Kidney capillary endothelial cell (primary cell): ENCODE measurements around the gene SLC40A1.

Source experiments
- DNase-seq: peaks from one replicate; pipeline ENCODE4 v3.0.0-alpha.2; 2018; ENCODE audit warnings: low spot score

The SLC40A1 gene

DNA sequence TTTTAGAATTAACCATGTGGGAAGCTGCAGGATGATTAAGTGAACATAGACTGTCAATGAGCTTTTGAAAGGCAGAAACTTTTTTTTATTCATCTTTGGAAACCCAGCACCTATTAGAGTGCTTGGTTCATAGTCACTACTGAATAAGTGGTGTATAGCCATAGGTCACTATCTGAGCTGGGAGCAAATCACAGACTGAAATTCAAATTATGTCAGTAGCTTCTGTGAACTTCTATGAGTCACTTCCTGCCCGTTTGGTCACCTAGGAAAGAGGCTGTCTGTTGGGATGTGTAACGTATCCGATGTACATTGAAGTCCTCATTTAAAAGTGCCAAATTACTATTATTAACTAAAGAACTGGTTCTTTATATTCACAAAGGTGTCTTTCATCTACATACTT, 20.5 kb upstream of the SLC40A1 start:
- DNase-seq = peak; percentile 33

DNA sequence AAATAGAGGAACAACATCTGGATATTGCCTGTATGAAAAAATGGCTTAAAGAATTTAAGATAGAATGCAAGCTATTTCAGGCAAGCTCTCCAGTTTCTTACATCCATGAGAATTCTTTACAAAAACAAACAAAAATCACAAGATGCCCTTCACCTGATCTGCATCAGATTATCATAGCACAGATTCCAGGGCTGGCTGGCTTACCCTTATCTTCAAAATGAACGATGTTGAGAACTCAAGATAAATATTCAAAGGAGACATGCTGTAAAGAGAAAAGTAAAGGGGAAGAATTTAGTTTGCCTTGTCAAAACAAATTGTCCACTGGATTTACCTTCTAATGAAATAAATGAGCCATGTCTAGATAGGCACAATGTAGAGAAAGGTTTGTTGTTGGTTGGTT, 18.7 kb upstream of the SLC40A1 start:
- DNase-seq = no peak

DNA sequence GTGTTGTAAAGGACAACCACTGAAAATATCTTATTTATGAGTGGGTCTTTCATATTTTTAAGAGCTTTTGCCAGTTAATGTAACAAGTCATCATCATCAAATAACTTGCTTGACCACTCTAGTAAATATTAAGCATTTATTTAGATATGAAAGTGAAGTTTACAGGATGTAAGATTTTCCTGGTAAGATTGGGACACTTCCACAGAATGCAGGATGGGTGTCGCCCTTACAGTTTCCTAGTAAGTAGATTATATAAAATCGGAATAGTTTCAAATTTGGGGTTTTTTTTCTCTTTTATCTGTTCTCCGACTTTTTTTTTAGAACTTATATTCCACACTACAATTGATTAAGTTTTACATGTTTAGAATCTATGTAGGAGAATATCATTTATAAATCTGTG, 14.8 kb upstream of the SLC40A1 start:
- DNase-seq = no peak

DNA sequence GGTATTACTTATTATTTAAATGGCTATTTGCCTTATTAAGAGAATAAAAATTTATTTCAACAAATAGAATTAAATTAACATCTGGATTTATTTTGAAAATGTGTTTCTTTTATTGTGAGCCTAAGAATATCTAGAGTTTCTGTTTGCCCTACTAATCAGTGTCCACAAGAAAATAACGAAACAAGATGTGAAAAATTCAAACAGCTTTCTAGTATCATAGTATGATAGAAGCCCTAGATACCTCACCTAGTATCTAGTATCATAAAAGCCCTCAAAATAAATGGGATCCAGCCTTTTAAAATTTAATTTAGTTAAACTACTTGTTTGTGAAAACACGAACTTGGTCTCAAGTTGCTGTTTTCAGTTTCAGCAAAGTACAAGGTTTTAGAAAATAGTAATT, 13.7 kb upstream of the SLC40A1 start:
- DNase-seq = no peak

DNA sequence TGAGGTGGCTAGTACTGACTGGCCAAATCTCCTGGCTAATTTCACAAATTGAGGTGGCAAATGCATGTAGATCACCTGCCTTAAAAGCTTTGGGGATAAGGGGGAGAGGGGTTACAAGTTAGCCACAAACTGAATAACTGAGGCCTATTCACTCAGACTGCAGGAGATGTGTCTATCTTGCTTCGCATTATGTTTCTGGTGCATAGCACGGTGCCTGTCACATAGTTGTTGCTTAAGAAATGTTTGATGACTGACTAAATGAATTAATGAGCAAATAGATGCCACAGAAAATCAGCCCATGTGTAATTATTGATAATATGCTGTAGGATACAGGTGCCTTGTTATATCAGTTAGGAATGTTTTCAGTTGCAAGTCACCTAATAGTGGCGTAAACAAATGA, 12.5 kb upstream of the SLC40A1 start:
- DNase-seq = no peak

DNA sequence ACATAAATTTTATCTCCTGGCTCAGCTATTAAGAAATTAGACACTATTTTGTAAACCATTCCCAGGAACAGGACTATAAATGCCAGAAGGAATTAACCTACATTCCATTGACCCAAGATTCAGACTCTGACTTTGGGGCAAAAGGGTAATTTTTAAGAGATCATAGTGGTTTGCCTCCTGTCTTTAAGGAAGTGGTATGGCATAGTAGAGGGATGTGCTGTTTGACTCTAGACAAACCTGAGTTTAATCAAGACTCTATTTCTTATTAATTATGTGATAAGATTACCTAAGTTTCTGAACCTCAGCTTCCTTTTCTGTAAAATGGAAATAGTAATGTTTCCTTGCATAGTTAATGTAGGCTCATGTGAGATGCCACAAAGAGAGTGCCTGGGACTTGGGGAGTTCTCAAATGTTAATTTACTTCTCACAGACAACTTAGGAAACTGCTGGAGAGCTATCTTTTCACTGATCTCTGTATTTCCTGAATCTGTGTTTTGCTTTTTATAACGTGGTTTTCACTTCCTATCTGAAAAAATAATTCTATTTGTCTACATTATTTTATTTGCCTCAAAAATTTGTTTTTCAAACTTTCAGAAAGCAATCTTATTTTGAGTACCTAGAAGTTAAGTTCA, 11.9 kb upstream of the SLC40A1 start:
- DNase-seq = no peak

DNA sequence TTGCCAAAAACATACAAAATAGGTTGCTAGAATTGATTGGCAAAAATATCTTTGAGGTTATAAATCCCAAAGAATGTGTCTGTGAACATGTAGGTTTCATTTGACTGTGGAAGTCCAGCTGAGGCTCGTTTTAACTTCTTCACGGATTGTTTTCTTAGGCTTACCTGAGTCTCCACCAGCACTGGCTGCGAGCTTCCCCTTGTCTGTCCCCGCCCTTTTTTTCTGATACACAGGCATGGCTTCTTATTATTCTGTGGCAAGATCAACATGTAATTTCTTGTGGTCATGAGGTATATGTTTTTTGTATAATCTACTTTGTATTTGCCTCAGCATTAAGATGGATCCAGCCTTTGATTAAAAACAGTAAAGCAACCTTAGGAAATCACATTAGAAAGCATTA, 7.2 kb upstream of the SLC40A1 start:
- DNase-seq = no peak

DNA sequence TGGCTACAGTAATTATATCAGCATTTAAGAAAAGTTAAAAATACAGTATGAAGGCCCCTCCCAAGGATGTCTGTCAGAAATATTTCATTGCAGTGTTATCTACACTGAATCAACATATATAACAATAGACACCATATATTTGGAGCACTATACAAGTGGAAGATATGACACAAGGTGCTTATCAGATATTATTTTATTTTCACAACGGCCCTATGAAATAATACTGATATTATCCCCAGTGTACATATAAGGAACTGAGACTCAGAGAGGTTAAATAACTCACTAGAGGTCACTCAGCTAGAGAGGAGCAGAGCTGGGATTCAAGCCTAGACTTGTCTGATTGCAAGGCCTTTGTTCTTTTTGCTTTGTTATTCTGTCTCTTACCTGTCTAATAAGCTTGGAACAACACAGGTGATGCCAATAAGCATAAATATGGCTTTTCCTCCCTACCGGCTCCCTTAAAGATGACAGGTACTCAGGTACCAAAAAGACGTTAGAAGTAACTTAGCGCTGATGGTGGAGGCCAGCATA, 4.7 kb upstream of the SLC40A1 start:
- DNase-seq = no peak

DNA sequence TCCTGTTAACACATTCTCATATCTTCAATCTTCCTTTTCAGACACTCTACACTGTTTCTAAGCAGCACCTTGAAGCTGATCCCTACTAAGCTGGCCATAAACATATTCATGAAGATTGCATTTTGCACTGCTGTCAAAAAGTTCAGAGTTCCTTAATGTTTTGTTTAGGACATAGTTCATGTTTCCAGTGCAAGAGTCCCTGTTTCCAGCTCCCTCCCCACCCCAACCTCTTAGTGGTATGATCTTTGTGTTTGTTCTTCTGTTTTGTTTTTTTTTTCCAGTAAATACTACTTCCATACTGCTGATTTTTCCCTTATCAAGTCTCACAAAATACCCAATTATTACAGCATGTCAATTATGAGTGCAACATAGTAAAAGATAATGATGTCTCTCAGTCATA, 4.1 kb upstream of the SLC40A1 start:
- no peak for DNase-seq

DNA sequence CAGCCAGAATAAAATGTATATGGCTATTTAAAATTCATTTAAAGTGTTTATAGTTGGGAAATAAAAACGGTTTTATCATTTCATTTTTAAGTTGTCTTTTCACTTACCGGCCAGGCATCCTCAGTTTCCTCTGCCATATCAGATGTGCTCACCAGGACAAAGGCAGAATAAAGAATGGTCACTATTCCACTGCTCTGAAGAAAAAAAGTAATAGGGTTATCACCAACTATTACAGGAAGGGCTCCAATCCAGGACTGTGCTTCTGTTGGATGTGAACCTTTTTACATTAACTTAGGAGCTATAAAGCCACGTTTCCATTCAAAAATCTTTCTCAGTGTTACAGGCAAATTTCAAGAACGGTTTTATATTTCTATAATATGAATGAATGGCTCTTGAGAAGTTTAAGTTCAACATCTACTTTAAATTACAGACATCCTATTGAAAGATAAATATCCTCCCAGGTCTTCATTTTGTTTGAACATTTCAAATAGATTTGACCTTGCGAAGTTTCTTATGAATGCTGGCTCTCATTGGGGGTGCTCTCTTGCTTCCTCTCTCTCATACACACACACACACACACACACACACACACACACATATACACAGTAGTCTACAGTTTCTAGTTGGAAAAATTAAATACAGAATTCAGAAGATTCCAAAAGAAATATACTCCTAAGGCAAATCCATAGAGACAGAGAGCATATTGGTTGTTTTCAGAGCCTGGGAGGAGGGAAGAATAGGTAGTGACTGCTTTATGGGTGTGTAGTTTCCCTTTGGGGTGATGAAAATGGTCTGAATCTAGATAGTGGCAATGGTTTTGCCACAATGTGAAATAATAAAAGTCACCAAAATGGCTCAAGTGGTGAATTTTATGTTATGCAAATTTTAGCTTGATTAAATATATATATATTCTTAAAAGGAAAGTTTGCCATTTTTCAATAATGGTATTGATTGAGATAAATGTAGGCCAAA, 2.9 kb upstream of the SLC40A1 start:
- DNase-seq = no peak

DNA sequence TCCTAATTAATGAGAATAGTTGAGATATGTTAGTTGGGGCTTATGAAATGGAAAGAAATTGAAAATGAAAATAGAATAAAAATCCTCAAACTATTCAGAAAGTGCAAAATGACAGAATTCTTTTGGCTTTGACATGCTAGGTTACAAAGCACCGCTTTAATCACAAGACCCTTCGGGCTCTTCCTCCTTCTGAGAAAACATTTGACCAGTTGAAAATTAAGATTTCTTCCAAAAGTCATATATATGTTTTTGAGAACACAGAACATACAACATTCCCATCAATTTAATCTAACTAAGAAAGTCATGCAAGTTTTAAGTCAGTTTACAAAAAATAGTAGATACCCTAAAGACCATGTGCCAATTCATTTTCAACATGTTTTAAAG, 2.2 kb upstream of the SLC40A1 start:
- no peak for DNase-seq

DNA sequence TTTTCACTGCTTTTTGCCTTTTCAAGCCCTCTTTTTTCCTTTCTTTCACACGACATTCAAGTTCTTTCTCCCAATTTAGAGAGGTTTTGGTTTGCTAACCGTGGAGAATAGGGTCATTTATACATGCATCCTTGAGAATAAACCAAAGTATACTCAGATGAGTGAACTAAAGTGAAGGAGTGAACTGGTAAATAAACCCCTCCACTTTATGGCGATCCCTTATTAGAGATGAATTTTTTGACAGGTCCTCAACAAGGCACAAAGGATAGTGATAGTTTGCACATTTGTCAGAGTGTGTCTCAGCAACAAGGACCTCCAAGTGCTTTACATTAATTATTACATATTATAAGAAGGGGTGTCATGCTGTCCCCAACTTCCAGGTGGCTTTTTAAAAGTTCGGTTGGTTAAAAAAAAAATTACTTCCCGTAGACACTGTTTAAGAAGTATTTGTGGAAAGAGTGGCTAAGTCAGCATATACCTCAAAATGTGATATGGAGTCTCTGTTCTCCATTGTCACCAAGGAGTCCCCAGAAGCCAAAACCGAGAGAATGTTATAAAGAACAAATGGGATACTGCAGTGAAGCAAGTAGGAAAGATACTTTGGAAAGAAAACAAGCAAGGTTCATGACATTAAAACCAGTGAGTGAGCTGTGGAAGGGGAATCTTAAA, 1.7 kb upstream of the SLC40A1 start:
- no peak for DNase-seq

DNA sequence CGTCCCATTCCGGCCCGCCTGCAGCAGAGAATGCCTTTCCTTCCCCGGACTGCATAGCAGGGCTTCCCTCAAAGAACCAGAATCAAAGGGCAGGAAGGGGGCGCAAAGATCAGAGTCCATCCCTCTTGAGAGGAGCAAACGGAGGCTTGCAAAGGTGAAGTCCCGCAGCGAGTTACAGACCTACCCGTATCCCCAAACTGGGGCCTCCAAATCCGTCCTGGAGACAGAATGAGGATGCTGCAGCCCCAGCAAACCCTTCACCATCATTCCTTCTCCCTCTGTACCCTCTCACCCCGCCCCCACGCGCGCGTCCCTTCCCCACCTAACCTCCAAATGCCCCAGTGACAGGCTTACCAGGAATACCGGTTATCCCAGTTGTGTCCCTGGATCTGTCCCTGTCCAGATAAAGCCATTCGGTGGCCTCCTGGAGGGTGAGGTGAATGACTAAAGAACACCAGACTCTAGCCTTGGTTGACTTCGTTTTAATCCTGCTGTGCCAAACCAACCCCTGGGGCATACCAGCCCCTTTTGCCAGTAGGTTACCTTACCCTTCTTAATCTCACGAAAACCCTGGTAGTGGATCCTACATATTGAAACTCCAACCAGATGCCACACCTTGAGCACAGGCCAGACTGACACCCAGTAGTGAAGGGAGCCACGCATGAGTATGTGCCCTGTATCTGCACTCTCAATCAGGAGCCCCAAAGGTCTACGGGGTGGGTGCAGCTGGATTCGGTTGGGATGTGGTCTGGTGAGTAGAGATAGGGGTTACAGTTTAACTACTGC, 961 bp upstream of the SLC40A1 start:
- DNase-seq = no peak

DNA sequence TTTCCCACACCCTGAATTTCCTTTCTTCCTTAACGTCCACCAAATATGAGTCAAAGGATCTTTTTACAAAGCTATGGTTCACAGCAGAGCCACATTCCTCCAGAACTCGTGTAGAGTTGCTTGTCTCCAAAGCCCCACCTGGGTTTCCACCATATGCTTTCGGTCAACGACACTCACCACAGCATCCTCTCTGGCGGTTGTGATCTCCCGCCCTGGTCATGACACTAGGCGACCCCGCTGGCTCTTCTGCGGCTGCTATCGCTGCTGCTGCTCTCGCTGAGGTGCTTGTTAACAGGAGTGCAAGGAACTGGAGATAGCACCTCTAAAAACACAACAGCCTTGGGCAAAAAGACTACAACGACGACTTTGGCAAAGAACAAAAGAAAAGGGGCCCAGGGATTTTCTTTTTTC, 340 bp downstream of the SLC40A1 start:
- peak; percentile 14 for DNase-seq

DNA sequence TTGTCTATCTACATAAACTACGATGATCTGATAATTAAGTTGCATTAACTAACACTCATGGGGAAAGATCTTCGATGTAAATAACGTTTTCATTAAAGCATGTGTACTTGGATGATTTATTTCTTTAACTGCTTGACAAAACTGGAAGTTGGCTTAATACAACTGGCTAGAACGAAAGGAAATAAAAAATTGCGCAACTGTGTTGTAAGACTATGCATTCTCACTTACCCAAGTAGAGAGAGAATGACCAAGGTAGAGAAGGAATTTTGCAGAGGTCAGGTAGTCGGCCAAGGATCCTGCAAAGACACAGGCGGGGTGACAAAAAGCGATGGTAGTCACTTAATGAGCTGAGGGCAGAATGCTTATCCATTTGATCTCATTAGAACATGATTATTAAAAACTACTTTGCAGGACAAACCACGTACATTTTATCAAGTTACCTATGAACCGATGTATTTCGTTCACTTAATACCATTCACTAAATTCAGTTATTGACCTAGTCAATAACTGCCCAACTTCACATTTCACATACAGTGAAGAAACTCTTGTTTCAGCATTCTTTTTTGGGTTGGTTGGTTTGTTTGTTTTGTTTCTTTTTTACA, 900 bp downstream of the SLC40A1 start:
- no peak for DNase-seq

DNA sequence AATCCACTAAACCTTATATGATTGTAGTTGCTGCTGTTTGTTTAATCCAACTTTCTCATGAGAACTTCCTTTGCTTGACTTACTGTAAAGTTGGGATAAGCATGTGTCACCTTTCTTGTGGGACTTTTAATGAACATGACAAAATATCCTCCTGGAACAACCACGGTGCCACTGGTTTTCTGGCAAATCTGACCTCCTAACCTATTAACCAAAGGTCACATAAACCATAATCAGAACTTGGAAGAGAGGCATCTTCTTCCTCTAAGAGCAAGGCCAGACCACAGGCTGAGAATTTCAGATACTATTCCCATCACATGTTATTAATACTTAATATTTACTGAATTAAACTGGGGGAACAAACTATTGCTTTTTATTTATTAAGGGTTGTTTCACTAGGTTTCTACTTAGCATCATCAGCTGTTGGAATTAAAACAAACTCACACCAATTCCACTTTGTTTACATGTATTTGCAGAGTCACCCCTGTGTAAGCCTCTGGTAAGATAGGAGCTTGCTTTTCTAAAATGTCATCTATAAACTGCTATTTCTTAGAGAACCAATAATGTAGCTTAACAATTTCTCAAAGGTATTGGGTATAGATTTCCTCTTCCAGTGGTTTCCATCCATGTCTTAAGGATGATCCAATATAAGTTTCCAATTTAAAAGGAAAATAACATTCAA, 2.2 kb downstream of the SLC40A1 start:
- no peak for DNase-seq

DNA sequence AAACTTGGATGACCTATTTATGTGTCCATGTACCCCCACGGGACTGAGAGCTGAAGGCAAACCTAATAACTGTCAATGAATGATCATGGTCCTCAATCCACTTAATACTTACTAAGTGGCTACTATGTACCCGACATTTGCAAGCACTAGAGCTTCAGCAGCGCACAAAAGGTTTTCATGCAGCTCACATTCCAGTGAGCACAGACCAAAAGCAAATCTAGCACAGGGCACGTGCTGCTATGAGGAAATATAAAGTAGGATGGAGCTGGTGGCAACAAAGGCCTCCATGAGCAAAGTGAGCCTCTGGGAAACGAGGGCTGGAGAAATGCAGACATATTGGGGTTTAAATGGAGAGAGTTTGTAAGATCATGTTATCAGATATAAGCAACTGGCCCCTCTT, 3.5 kb downstream of the SLC40A1 start:
- no peak for DNase-seq

DNA sequence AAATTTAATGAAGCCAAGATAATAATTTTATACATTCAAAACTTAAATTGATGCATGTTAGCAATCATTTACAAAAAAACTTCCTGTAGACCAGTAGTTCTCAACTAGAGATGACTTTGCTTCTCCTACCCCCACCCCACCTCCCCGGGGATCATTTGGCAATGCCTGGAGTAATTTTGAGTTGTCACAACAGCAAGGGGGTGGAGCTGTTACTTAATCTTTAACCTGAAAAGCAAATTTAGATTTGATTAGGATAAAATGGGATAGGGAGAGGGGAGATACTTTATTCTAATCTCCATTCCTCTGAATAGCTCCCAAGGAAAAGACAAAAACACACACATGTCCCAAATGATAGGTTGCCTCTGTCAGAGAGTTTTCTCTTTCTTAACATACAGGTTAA, 4.2 kb downstream of the SLC40A1 start:
- no peak for DNase-seq

DNA sequence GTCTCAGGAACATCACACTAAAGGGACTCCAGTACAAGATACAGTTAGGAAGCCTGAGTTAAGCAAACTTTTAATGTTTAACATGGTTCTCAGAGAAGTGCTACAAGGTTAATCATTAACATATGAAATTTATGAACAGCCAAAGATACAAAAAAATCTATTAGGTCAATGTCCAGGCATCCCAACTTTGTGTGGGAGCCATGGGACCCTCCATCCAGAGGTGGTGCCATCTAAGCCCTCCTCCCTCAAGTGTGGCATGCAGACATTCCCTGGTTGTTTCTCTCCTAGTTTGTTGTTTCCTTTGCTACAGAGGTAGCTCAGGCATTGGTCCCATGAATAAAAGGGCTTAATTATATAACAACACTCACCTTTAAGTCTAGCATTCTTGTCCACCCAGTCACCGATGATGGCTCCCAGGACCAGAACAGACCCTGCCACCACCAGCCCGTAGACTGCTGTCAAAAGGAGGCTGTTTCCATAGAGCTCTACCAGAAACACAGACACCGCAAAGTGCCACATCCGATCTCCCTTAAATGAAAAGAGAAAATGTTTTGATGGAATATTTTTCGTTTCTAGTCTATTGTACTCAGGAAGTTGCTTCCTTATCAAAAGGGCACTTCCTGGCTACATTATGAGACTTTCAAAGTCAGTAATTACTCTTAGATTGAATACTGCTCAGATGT, 5.7 kb downstream of the SLC40A1 start:
- no peak for DNase-seq

DNA sequence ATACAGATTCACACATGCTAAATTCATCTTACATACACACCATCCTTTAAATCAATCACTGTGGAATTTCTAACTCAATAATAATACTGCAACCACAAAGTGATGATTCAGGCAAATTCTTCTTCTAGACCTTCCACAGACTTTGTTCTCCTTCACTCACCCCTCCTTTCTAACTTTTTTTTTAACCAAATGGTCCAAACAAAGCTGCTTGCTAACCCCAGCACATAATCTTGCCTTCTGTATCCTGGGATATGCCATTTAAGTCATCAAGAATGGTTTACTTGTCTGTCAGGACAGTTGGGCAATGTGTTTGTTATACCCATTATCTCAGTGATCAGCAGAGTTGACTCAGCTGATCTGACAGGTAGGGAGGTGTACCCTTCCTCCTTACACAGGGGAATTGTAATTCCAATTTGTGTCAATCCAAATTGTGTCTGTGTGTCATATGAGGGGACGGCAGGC, 10.0 kb downstream of the SLC40A1 start:
- no peak for DNase-seq
